K562 (cell line): ENCODE measurements around the gene KAT5. TPM values are rescaled to one million over a fixed set of nuclear protein-coding genes. Genes with fewer than 3 reads are reported as not detected.

ENCODE experiments used
- ATAC-seq: fragments of 200-7000 bp; cut with Tn5 transposase; 3 replicates; pipeline ENCODE4 v1.9.1; 2020; ENCODE audit warnings: moderate library complexity
- BruUV-seq: library from RNA; stranded (reverse); fragments of 400-500 nt; replicated peaks from 2 replicates; lab custom pipeline; 2021; lab: Mats Ljungman, UMichigan
- CTCF ChIA-PET: fragments of 300-600 bp; formaldehyde crosslinking; extraction: SDS; loops from one replicate; lab custom pipeline; 2021; ENCODE audit warnings: low intra/inter-chr PET ratio; lab: Yijun Ruan, JAX
- POLR2A ChIA-PET: fragments of 300-600, 350-650 bp; sonication (Branson Sonifier 250); formaldehyde crosslinking; extraction: SDS; loops from one replicate; lab custom pipeline; 2021; ENCODE audit warnings: antibody characterized with exemption, inconsistent platforms; lab: Yijun Ruan, JAX
- DNase-seq, 4 experiments: peaks; one replicate each; pipeline versions ENCODE4 v3.0.0 to v3.0.0-alpha.2; 2011 to 2018; ENCODE audit warnings: low spot score in 3 of 4, mixed read lengths in 3 of 4; ENCODE audit errors: extremely low read depth in 1 of 4
- FAIRE-seq: peaks from 2 replicates; lab custom pipeline; 2011; peaks lifted over from hg19 to GRCh38; lab: Jason Lieb, UNC
- H2AFZ ChIP-seq: 2 replicates; pipeline ENCODE4 v1.6.0; 2011; ENCODE audit warnings: low read depth, low read length, control low read depth, inconsistent platforms
- H3K27ac ChIP-seq: fragments of 200-600 bp; 3 replicates; pipeline ENCODE4 v1.8.0; 2011; ENCODE audit warnings: low read depth, mild to moderate bottlenecking, control low read depth, inconsistent platforms, low read length, moderate library complexity, mixed read lengths; ENCODE audit errors: extremely low read depth
- H3K27me3 ChIP-seq, 2 experiments: fragments of 300-600 bp in 1 of 2; 2 replicates in 1 of 2; 3 replicates in 1 of 2; pipeline versions ENCODE4 v1.6.0 to v1.8.0; 2011; ENCODE audit warnings: inconsistent platforms in 2 of 2, low read length in 2 of 2, mild to moderate bottlenecking in 1 of 2, mixed read lengths in 1 of 2, moderate library complexity in 1 of 2; ENCODE audit not compliant: control insufficient read depth in 2 of 2, insufficient read depth in 2 of 2
- H3K36me3 ChIP-seq: fragments of 300-600 bp; 3 replicates; pipeline ENCODE4 v1.8.0; 2011; ENCODE audit warnings: mild to moderate bottlenecking, low read length, inconsistent platforms; ENCODE audit not compliant: control insufficient read depth, insufficient read depth
- H3K4me1 ChIP-seq, 2 experiments: fragments of 200-600 bp in 1 of 2; replicated peaks in 1 of 2; 2 replicates in 1 of 2; 3 replicates in 1 of 2; pipeline versions ENCODE4 v1.5.1 to v1.8.0; 2011; ENCODE audit warnings: inconsistent platforms in 2 of 2, low read length in 2 of 2, mild to moderate bottlenecking in 1 of 2, mixed read lengths in 1 of 2, moderate library complexity in 1 of 2; ENCODE audit not compliant: control insufficient read depth in 2 of 2, insufficient read depth in 2 of 2
- H3K4me2 ChIP-seq: 2 replicates; pipeline ENCODE4 v1.6.1; 2011; ENCODE audit warnings: low read length, control low read depth, inconsistent platforms, mixed read lengths; ENCODE audit not compliant: insufficient read depth
- H3K4me3 ChIP-seq: fragments of 200-600 bp; sonication (generic), shearing (Covaris generic); 2 replicates; pipeline ENCODE4 v1.5.1; 2016; ENCODE audit warnings: control low read depth, inconsistent platforms
- H3K79me2 ChIP-seq: fragments of 200-600 bp; 3 replicates; pipeline ENCODE4 v1.8.0; 2011; ENCODE audit warnings: low read length, inconsistent platforms; ENCODE audit not compliant: control insufficient read depth, insufficient read depth
- H3K9ac ChIP-seq, 2 experiments: 2 replicates each; pipeline versions ENCODE4 v1.6.0 to v1.6.1; 2011; ENCODE audit warnings: low read depth in 2 of 2, low read length in 2 of 2, control low read depth in 1 of 2, inconsistent platforms in 1 of 2, mild to moderate bottlenecking in 1 of 2, mixed read lengths in 1 of 2; ENCODE audit not compliant: insufficient read depth in 1 of 2
- H3K9me1 ChIP-seq: one replicate; pipeline ENCODE4 v1.6.0; 2011; ENCODE audit warnings: inconsistent platforms, mild to moderate bottlenecking, low read length, moderate library complexity; ENCODE audit not compliant: control insufficient read depth, insufficient read depth
- H3K9me3 ChIP-seq: replicated peaks from 2 replicates; pipeline ENCODE4 v1.5.1; 2011; ENCODE audit warnings: low read depth, low read length, inconsistent platforms; ENCODE audit not compliant: control insufficient read depth, insufficient read depth
- H4K20me1 ChIP-seq: replicated peaks from 2 replicates; pipeline ENCODE4 v1.6.1; 2011; ENCODE audit warnings: low read length, inconsistent platforms, mixed read lengths; ENCODE audit not compliant: control insufficient read depth, insufficient read depth
- KDM5B ChIP-seq: fragments of 200-600 bp; sonication (generic); IDR thresholded peaks from 2 replicates; pipeline ENCODE4 v1.6.1; 2012; ENCODE audit warnings: low read depth, mild to moderate bottlenecking, moderate library complexity, low read length, control low read depth, inconsistent platforms; ENCODE audit not compliant: insufficient replicate concordance
- MEIS2 ChIP-seq: fragments of 450-650 bp; IDR thresholded peaks from 2 replicates; pipeline ENCODE4 v1.6.1; 2014; ENCODE audit warnings: mild to moderate bottlenecking; ENCODE audit not compliant: partially characterized antibody
- NCOA6 ChIP-seq: fragments of 450-650 bp; IDR thresholded peaks from 2 replicates; pipeline ENCODE4 v1.6.1; 2017; ENCODE audit warnings: mild to moderate bottlenecking
- SIX5 ChIP-seq, 2 experiments: IDR thresholded peaks; 2 replicates each; pipeline ENCODE4 v1.6.1; 2011; ENCODE audit warnings: low read length in 2 of 2, borderline replicate concordance in 1 of 2, low read depth in 1 of 2, mild to moderate bottlenecking in 1 of 2, moderate library complexity in 1 of 2; ENCODE audit not compliant: insufficient read depth in 1 of 2
- ZC3H4 ChIP-seq: sonication (generic); formaldehyde crosslinking; IDR thresholded peaks from 2 replicates; pipeline ENCODE4 v1.9.0; 2021; ENCODE audit warnings: missing genetic modification reagents, borderline replicate concordance
- ZNF75A ChIP-seq: fragments of 450-650 bp; formaldehyde crosslinking; IDR thresholded peaks from 2 replicates; pipeline ENCODE4 v1.4.0; 2020; ENCODE audit warnings: mild to moderate bottlenecking
- WGBS: fragments of 100-300 bp; shearing (Covaris generic); methylation state at CpG from one replicate; pipeline ENCODE4 v1.1.6; 2016; ENCODE audit warnings: low coverage, mixed read lengths; ENCODE audit not compliant: insufficient coverage; ENCODE audit errors: missing lambda C conversion rate; 5-methylcytosine and 5-hydroxymethylcytosine counted together
- in situ Hi-C: fragments of 300-500 bp; cut with MboI; formaldehyde crosslinking; loops from 4 replicates; pipeline ENCODE4 v1.15.0; 2018; ENCODE audit warnings: inconsistent platforms, mixed read lengths
- intact Hi-C: fragments of 100-400 bp; cut with micrococcal nuclease; formaldehyde crosslinking; loops from 2 replicates; pipeline ENCODE4 v1.14.2; 2022
- polyA plus RNA-seq, 8 experiments: library from polyadenylated mRNA; depleted of rRNA in 4 of 8; stranded (reverse) in 5 of 8; unstranded in 3 of 8; fragments of >200 nt; fragmentation: Nextera tagmentation in 2 of 8; fragmentation: Illumina TruSeq in 1 of 8; extraction: Ambion mirVana in 2 of 8; extraction: Trizol in 1 of 8; gene quantifications; 2 replicates each; pipeline versions ENCODE4 v1.2.1 to v1.2.3, GENCODE V29; 2011 to 2014; ENCODE audit warnings: inconsistent platforms in 1 of 8, missing spikeins in 1 of 8
- total RNA-seq, 7 experiments: library from RNA; depleted of rRNA in 6 of 7; stranded (reverse); fragments of >200 nt in 6 of 7; fragmentation: Illumina TruSeq in 2 of 7; extraction: Trizol in 2 of 7; gene quantifications; 2 replicates each; pipeline versions ENCODE4 v1.2.1 to v1.2.3, GENCODE V29; 2011 to 2021; ENCODE audit warnings: low replicate concordance in 1 of 7
- TF ChIP-seq, protein P1 (sequence below): sonication (generic); formaldehyde crosslinking; IDR thresholded peaks from 2 replicates; pipeline ENCODE4 v1.8.1; 2022; ENCODE audit warnings: missing genetic modification reagents
- TF ChIP-seq, protein P2 (sequence below), 3 experiments: IDR thresholded peaks in 2 of 3; conservative IDR thresholded peaks in 1 of 3; 2 replicates each; pipeline ENCODE4 v1.5.1; 2011 to 2012; ENCODE audit warnings: low read length in 3 of 3, mild to moderate bottlenecking in 3 of 3, control low read depth in 2 of 3, improper control_type of control experiment in 1 of 3, inconsistent platforms in 1 of 3, low read depth in 1 of 3, mixed read lengths in 1 of 3, moderate library complexity in 1 of 3; ENCODE audit not compliant: insufficient read depth in 2 of 3

Gene KAT5
- total and polyA plus RNA-seq, 9 of the 15 experiments (the other 6 are each of a cell fraction or from before 2014, with no cell fraction given) = 3.6 to 76.8 (median 52.7) TPM

DNA sequence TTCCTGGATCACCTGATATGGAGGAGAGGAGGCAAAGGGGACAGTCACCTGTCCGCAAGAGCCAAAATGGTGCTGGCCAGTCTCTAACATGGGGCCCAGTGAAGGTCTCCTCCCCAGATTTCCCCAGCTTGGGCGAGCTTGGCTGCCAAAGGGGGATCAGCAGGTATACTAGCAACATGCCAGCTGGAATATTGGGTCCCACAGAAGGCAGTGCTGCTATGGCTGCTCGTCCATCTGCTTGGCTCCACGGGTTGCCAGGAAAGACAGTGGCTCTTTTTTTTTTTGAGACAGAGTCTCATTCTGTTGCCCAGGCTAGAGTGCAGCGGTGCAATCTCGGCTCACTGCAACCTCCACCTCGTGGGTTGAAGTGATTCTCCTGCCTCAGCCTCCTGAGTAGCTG is 12.7 kb upstream of the KAT5 start:
- in situ Hi-C loops = no loop called here
- H3K36me3 ChIP-seq = no peaks in the 10 kb centered on the region
- no peaks in the 10 kb centered on the region for H3K9me1 ChIP-seq
- CTCF ChIA-PET = no interaction called here
- H3K4me3 ChIP-seq = no peak overlapping the region
- no peak for FAIRE-seq
- no peak for DNase-seq
- intact Hi-C loops = no loop called here
- H3K4me2 ChIP-seq = no peak overlapping the region
- no peaks in the 10 kb centered on the region for H3K9me3 ChIP-seq
- 0 out of 2 replicates have a peak, but pooled peaks cover 3% of the 10 kb centered on the region for H4K20me1 ChIP-seq
- peaks cover 0 to 10% of the 10 kb centered on the region in 2 experiments; a peak in 2 of 5 replicates for H3K4me1 ChIP-seq
- 15% methylated on average over 7 of the region's 7 CpGs for WGBS
- H3K9ac ChIP-seq = no peak overlapping the region
- no TSS peak for BruUV-seq
- H3K27me3 ChIP-seq = peaks cover 0 to 2% of the 10 kb centered on the region in 2 experiments; a peak in 2 of 5 replicates
- H3K27ac ChIP-seq = no peak overlapping the region
- no peak overlapping the region for H2AFZ ChIP-seq
- POLR2A ChIA-PET = interaction anchor here (1.0 kb wide), 1 partner anchor 36 kb away, joined by 4 read pairs; the partner anchor contains the start of gene RELA
- no peaks in the 10 kb centered on the region for H3K79me2 ChIP-seq
- no peak for TF ChIP-seq SIX5 (IDR thresholded peaks at IDR 0.05; ENCODE audit: borderline replicate concordance in 1 of 2, insufficient read depth in 1 of 2, low read depth in 1 of 2, low read length in 2 of 2)
- ATAC-seq = no peak

DNA sequence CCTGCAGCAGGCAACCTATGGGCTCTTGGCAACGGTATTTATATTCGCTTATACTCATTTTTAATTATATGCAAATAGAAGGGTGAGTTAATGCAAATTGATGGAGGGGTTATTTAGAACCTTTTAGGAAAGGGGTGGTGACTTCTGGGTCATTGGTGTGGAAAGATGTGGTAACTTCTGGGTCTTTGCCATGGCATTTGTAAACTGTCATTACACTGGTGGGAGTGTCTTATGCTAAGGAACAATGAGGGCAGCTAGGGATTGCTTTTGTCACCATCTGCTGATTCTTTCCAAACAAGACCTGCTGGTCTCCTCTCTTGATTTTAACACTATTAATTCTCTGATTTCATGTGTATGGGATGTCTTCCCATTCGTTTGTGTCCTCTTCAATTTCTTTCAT is 11.7 kb upstream of the KAT5 start:
- FAIRE-seq (no peak), ATAC-seq (no peak), DNase-seq (no peak)
- Histone ChIP-seq H3K4me2 (no peak overlapping the region), H3K4me3 (no peak overlapping the region), H3K79me2 (no peaks in the 10 kb centered on the region), H3K27me3 (peaks cover 0 to 2% of the 10 kb centered on the region in 2 experiments; a peak in 2 of 5 replicates), H3K4me1 (peaks cover 0 to 10% of the 10 kb centered on the region in 2 experiments; a peak in 2 of 5 replicates), H3K9me3 (no peaks in the 10 kb centered on the region), H3K9ac (no peak overlapping the region), H3K9me1 (no peaks in the 10 kb centered on the region), H2AFZ (no peak overlapping the region), H4K20me1 (0 out of 2 replicates have a peak, but pooled peaks cover 3% of the 10 kb centered on the region), H3K27ac (no peak overlapping the region), H3K36me3 (no peaks in the 10 kb centered on the region)
- no TSS peak for BruUV-seq
- ChIA-PET POLR2A (no interaction called here), CTCF (interaction anchor here (0.6 kb wide), 1 partner anchor 115 kb away, joined by 3 read pairs; no protein-coding TSS in a partner anchor)
- intact Hi-C loops (no loop called here), in situ Hi-C loops (no loop called here)
- 3% methylated on average over 3 of the region's 3 CpGs for WGBS
- TF ChIP-seq, protein P1, sequence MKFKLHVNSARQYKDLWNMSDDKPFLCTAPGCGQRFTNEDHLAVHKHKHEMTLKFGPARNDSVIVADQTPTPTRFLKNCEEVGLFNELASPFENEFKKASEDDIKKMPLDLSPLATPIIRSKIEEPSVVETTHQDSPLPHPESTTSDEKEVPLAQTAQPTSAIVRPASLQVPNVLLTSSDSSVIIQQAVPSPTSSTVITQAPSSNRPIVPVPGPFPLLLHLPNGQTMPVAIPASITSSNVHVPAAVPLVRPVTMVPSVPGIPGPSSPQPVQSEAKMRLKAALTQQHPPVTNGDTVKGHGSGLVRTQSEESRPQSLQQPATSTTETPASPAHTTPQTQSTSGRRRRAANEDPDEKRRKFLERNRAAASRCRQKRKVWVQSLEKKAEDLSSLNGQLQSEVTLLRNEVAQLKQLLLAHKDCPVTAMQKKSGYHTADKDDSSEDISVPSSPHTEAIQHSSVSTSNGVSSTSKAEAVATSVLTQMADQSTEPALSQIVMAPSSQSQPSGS (CRISPR knock-in tag) = no peak
- TF ChIP-seq, protein P2, sequence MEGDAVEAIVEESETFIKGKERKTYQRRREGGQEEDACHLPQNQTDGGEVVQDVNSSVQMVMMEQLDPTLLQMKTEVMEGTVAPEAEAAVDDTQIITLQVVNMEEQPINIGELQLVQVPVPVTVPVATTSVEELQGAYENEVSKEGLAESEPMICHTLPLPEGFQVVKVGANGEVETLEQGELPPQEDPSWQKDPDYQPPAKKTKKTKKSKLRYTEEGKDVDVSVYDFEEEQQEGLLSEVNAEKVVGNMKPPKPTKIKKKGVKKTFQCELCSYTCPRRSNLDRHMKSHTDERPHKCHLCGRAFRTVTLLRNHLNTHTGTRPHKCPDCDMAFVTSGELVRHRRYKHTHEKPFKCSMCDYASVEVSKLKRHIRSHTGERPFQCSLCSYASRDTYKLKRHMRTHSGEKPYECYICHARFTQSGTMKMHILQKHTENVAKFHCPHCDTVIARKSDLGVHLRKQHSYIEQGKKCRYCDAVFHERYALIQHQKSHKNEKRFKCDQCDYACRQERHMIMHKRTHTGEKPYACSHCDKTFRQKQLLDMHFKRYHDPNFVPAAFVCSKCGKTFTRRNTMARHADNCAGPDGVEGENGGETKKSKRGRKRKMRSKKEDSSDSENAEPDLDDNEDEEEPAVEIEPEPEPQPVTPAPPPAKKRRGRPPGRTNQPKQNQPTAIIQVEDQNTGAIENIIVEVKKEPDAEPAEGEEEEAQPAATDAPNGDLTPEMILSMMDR (IDR thresholded peaks at IDR 0.05 in 2 of 3, conservative IDR thresholded peaks at IDR 0.05 in 1 of 3; ENCODE audit: insufficient read depth in 2 of 3, low read depth in 1 of 3, low read length in 3 of 3) = peak in 1 of 3 experiments; percentile 11; a peak in 1 of 6 replicates
- TF ChIP-seq KDM5B (no peak), NCOA6 (no peak), MEIS2 (peak; percentile 10), ZC3H4 (no peak), ZNF75A (no peak)
